HG02885 (cell line): ENCODE data around the gene ADM.
A peak's percentile ranks its signal among the peaks of the same experiment; 100 is the strongest.

ENCODE experiments used
- ATAC-seq: cut with Tn5 transposase; IDR thresholded peaks from one replicate; pipeline ENCODE4 v1.9.1; 2021; ENCODE audit warnings: mild to moderate bottlenecking; ENCODE audit not compliant: unreplicated experiment, poor library complexity

Gene ADM

DNA sequence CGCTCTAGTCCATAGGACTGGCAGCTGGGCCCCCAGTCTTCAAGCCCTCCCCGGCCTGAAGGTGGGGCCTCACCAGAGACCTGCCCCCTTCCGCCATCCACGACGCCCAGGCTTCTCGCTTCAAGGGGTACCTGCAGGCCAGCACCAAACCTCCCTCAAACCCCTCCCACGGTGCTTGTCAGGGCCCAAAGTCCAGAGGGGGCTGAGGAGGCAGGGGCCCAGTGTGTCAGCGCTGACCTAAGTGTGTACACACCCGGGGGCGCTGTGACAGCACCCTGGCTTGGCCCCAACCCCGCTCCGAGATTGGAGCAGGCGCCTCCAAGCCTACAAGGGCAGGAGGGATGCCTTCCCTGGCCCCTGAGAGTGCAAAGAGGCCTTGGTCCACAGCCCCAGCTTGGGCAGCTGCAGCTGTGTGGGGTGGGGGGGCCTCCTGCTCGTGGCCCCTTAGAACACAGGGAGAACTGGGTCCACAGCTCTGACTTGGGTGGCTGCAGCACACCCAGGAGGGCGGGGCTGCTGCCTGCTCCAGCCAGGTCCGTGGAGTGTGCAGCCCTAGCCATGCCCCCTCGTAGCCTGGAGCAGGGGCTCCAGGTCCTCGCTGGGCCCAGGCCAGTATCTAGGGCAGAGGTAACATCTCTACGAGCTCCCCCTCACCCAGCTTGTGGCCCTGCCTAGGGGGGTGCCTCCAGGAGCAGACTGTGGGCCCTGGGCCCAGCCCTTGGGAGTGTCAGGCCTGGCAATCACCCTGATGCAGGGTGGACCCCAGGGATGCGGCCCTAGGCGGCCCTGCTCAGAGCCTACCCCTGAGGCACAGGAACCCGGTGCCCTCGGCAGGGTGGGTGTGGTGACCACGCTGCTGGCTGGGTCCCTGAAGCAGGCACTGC, 15.8 kb upstream of the ADM start:
- ATAC-seq: no peak

DNA sequence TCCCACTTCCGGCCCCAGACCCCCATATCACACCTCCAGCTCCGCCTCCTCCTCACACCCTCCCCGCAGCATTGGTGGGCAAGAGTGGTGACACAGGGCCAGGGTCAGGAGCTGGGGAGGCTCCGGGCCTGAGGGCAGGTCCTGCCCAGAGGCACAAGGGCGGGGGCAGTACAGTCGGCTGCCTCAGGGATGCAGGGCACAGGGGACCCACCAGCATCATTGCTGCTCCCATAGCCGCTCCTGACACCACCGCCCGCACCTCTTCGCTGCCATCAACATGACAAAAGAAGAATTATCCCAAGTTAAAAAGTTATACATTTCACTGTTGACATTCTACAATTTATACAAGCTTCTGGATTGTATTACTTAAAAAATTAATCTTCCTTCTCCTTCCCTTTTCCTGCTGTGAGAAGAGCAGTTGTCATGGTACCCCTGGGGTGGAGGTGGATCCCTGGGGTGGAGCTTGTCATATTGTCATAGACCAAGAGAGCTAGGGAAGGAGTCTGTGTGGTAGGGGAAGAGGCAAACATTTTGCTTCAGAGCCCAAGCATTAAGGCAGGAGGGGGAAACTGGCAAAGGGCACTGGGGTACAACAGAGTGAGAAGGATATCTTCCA, 15.0 kb upstream of the ADM start:
- no peak for ATAC-seq

DNA sequence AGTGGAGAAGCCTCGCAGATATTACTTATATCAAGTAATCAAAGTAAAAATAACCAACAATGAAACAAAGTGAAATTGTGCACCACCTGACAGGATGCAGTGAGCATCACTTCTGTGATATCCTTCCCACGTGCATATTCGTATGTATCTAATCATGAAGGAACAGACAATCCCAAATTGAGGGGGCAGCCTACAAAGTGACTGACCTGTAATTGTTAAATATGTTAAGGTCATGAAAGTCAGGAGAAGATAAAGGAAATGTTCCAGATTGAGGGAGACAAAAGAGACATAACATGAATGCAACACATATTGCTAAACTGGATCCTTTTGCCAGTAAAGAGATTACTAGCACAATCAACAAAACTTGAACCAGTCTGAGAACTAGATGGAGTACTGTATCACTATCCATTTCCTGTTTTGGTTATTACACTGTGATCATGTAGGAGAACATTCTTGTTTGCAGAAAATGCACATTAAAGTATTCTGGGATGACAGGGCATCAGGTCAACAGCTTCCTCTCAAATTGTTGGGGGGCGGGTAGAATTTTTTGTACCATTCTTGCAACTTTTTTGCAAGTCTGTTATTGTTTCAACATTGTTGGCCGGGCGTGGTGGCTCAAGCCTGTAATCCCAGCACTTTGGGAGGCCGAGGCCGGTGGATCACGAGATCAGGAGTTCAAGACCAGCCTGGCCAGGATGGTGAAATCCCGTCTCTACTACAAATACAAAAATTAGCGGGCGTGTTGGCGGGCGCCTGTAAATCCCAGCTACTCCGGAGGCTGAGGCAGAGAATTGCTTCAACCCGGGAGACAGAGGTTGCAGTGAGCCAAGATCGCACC, 12.9 kb upstream of the ADM start:
- ATAC-seq: no peak

- peak; percentile 52 for ATAC-seq
Observed at GRCh38 chr11:10293423-10294289, 11.2 kb upstream of the ADM start, which contains the start of gene SBF2. Gene SBF2 (minus strand): TSS chr11:10294219. CDS start chr11:10294069, 150 bp downstream.

DNA sequence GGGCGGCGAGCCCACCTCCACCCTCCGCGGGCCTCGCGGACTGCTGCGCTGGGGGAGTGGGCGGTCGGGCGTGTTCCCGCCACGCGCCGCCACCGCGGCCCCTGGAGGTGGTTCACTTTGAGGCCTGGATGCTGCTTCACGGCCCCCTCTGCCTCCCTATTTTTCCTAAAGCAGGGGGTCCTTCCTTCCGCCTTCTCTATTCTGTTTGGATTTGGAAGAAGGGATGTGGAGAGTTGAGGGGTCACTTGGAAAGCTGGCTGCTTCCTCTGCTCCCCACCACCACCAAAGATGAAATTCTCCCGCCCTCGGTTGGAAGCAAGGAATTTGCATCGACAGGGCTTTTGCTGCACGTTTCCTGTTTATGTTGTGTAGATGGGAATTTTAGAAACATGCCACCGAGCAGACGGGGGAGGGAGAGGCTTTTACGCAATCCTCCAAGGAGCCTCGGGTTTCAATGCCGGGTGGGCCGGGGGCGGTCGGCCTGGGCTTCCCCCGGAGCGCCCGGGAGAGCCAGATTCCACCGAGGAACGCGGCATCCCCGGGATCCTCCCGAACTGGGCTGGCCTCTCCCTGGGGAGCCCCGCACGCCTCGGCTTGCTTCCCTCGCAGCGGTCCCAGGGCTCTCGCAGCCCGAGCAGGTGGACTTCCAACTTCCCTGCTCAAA, 10.5 kb upstream of the ADM start:
- ATAC-seq: no peak

DNA sequence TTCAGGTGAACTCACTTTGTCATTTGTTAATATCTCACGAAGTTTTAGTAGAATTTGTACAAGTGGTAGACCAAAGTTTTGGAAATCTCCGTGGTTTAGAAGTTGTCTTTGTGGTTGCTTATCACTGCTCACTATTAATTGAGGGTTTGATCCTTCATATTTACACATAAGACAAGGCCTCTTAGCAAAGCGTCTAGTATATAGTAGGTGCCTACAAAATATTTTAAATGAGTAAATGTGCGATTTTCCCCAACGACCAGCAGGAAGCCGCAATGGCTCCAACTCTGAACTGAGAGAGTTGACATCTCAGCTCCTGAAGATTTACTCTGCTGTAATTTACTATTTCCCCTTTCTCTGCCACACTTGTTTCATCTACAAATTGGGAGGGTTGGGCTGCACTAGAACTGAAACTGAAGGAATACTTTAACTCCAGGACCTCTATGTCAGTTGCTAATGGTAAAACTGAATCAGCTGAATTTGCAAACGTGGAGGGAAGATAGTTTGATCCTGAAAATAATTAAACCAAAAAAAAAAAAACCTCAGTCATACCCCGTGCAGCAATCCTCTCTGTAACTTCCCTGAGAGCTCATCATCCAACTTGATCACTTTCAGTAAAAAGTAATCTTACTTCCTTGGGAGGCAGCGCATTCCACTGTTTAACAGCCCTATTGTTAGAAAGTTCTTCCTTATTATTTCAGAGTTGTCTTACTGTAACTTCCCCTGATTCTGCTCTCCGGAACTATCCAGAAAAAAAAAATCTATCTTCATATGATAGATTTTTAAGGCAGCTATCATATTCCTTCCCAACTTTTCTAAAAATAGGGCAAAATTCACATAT, 9.6 kb upstream of the ADM start:
- no peak for ATAC-seq

DNA sequence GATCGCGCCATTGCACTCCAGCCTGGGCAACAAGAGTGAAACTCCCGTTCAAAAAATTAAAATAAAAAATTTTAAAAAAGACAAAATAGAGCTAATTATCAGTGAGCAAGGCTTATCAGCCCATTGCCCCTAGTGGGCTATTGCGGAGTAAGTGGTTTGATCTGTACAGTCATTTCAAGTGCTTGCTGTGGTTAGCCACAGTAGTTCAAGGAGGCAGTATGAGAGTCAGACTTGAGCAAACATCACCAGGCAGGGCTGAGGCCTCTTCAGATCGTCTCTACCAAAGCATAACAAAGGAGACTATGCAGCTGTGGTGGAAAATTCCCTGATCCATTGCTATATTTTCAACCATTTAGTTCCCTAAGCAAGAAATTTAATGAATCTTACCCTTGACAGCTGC, 6.5 kb upstream of the ADM start:
- peak; percentile 94 for ATAC-seq

DNA sequence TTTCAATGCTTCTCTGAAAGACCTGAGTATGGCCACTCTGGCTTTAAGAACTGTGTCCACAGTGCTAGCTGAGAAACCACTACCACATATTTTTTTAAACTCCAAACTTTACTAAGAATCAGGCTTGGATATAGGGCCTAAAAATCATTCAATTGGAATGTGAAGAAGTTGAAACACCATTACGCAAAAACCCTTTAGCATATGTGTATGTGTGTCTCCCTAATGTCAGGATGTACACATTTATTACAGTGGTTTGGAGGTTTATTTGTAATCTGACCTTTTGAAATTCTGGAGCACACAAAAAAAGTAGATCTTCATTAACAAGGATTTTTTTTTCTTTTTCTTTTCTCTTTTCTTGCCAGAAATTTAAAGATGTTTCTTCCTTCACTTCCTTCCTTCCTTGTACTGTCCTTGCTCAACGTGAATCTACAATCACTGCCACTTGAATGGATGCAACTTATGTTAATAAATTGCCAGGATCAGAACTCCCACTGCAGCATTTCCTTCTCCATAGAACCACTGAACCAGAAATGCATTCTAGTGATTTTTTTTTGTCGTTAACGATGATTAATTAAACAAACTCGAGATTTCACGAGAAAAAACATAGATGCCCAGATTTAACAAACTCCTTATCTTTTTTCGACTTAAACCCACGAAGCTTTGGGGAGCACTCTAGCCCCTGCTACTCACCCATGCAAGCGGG, 3.1 kb upstream of the ADM start:
- ATAC-seq: no peak

GRCh38 chr11:10302359-10302743, 2.5 kb upstream of the ADM start:
- ATAC-seq: no peak

DNA sequence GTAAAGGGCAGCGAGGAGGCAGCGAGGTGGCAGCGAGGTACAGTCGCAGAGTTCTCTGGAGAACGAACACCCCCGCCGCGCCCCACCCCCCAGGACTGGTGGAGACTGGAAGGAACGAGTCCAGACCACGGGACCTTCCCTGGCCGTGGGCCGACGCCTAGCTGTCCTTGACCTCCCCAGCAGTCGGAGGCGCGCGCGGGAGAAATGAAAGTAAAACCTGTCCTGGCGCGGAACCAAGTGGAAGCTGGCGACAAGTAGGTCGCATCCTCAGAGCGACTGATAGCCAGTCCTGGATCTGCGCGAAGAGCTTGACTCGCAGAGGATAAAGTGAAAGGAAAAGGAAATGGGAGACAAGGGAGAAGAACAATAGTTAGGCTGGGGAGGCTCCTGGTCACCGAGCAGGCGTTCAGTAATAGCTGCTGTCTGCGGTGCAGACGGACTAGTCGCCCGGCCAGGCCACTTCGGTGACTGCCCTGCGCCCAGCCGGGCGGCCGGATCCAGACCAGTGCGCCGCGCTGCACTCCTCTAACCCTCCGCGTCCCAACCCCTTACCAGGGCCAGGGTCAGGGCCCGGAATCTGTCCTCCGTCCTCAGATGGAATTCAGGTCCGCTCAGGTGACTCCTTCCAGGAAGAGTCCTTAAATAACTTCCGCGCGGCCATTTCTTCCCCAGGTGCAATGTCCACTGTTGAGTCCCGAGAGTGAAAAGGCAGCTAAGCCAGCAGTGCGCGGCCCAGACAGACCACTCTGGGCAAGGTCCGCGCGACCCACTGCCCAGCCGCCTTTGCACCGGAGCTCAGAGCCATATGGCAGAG, 1.9 kb upstream of the ADM start:
- no peak for ATAC-seq

DNA sequence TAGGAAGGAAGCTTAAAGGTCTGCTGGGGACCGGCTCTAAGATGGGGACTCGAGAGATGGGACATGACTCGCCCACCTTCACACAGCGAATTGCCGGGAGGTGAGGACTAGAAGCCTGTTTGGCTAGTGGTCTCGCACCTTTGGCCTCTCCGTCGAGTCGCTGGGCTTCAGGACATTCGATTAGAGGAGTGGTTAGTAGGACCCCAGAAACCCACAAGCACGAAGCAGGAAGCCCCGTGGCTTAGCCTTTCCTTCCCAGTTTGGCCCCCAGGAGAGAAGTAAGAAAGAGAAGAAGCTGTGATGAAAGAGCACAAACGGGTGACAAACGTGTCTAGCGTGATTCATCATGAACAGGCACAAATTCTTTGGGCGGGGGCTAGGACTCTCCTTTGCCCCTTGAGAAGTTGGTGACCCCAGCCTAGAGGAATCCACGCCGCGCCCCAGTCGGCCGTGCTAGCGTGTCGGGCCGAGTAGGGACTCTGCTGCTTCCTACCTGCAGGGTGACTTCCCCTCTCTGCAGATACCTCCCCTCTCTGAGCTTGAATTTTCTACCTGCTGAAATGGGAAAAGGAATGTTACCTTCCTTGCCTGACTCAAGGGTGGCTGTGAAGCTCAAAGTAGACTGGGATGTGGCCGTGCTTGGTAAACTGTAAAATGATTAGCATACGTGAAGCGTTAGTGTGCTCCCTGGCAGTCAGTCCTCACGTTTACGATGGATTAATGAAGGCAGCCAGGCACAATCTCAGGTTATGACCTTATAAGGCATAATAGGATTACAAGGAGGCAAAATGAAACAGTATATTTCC, 1.1 kb upstream of the ADM start:
- no peak for ATAC-seq

DNA sequence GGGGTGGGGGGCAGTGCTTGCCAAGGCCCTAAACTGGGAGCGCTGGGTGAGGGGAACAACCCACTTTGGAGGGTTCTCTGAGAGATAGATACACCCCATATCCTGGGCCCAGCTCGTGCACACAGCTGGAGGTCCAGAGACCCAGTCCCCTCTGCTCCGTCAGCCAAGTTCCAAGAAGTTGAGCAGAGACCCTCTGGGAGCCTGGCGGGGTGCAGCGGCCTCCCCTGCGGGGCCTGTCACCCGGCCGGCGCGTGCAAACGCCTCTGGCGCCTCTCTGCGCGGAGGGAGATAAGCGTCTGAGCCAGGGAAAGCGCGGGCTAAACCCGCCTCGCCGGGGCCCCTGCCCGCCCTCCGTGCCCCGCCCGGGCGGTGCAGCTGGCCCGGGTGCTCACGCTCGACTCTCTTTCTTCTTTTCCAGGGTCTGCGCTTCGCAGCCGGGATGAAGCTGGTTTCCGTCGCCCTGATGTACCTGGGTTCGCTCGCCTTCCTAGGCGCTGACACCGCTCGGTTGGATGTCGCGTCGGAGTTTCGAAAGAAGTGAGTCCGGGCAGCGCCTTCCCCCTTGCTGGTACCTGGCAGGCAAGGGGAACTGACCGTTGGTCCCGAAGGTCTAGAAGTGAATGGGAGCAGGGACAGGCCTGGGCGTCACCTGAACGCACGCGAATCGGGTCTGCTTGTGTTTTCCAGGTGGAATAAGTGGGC, 540 bp downstream of the ADM start:
- ATAC-seq: no peak

- no peak for ATAC-seq
Observed at GRCh38 chr11:10305964-10306918, 1.4 kb downstream of the ADM start.

- no peak for ATAC-seq
Observed at GRCh38 chr11:10307022-10307399, 2.1 kb downstream of the ADM start.
